Ovary (tissue), 9 donors: ENCODE results near the gene CTDP1. TPM values are rescaled to one million over a fixed set of nuclear protein-coding genes. Genes with fewer than 3 reads are reported as not detected.

Experiments
- DNase-seq, 5 donors: peaks; one replicate each; pipeline ENCODE4 v3.0.0-alpha.2; 2019 to 2020
- H3K27ac ChIP-seq, 2 donors: fragments of 200-600 bp; one replicate each; pipeline versions ENCODE4 v1.5.1 to v1.8.0; 2019 to 2022
- H3K27me3 ChIP-seq: fragments of 200-600 bp; one replicate; pipeline ENCODE4 v1.8.0; 2022
- H3K36me3 ChIP-seq: fragments of 200-600 bp; sonication (generic); one replicate; pipeline ENCODE4 v1.5.1; 2019
- H3K4me1 ChIP-seq: one replicate; pipeline ENCODE4 v1.8.1; 2013; ENCODE audit warnings: mild to moderate bottlenecking, moderate library complexity; ENCODE audit not compliant: insufficient read depth
- H3K4me3 ChIP-seq: fragments of 200-600 bp; sonication (generic); one replicate; pipeline ENCODE4 v1.5.1; 2017
- H3K9me3 ChIP-seq, 2 donors: fragments of 200-600 bp in 1 of 2; sonication (generic) in 1 of 2; one replicate each; pipeline versions ENCODE4 v1.5.1 to v1.8.1; 2013 to 2019; ENCODE audit warnings: mild to moderate bottlenecking in 1 of 2, moderate library complexity in 1 of 2
- CTCF ChIP-seq, 3 donors: fragments of 450-650 bp in 2 of 3; fragments of 200-600 bp in 1 of 3; IDR thresholded peaks; one replicate each; pipeline versions ENCODE4 v1.5.1 to v1.8.0; 2016 to 2022; ENCODE audit warnings: antibody characterized with exemption in 3 of 3, mild to moderate bottlenecking in 1 of 3
- EP300 ChIP-seq: sonication (generic); formaldehyde crosslinking; IDR thresholded peaks from one replicate; pipeline ENCODE4 v1.6.1; 2017; ENCODE audit warnings: antibody characterized with exemption
- POLR2A ChIP-seq: fragments of 450-650 bp; IDR thresholded peaks from one replicate; pipeline ENCODE4 v1.6.1; 2017; ENCODE audit warnings: antibody characterized with exemption, mild to moderate bottlenecking, moderate library complexity
- WGBS, 3 donors: extraction: QIAGEN DNeasy Blood & Tissue Kit in 1 of 3; methylation state at CpG; one replicate each; pipeline versions ENCODE4 v1.1.5 to v1.1.7; 2013 to 2017; 5-methylcytosine and 5-hydroxymethylcytosine counted together
- intact Hi-C, 4 donors: fragments of 100-400 bp; cut with DNase I; formaldehyde crosslinking; loops; one replicate each; pipeline versions ENCODE4 v1.11.0 to v1.15.1; 2022 to 2023
- polyA plus RNA-seq, 2 donors: library from polyadenylated mRNA; stranded (reverse); fragments of 200-250 nt in 1 of 2; fragments of 350-450 nt in 1 of 2; fragmentation: Illumina TruSeq in 1 of 2; extraction: RNeasy Lipid Tissue Mini Kit (QIAGEN cat#74804) in 1 of 2; gene quantifications; one replicate each; pipeline ENCODE4 v1.2.3, GENCODE V29; 2013 to 2014
- total RNA-seq, 7 donors: library from RNA; depleted of rRNA in 2 of 7; stranded (reverse); fragments of >200 nt in 2 of 7; fragmentation: NEBNext Ultra II Directional in 3 of 7; extraction: Animal tissue kit (Norgen Biotek cat#: 25700) in 3 of 7; gene quantifications; one replicate each; pipeline versions ENCODE4 v1.1.0 to v1.2.4, GENCODE V29; 2016 to 2023
- donor health status: DM: no; HTN: no; CAD: no; lungs with moderate emphysema.
- donor health status: DM: no; HTN: no; CAD: no.
- donor health status: Bipolar disorder and iron deficiency.
- donor health status: DM: yes; HTN: yes; CAD: no.
- donor health status: DM: no; HTN: no; CAD: no.
- donor health status: DM: yes; HTN: yes; CAD: no.

Gene CTDP1
- total and polyA plus RNA-seq, 9 donors, result 2.5 to 15.2 (median 11.2) TPM

- no peaks in the 10 kb centered on the region for H3K27me3 ChIP-seq
- no peak for TF ChIP-seq CTCF (IDR thresholded peaks at IDR 0.05)
- TF ChIP-seq EP300, result no peak
- no peak for TF ChIP-seq POLR2A
- no peak overlapping the region for H3K4me3 ChIP-seq
- intact Hi-C loops, result no loop called here
- WGBS, 3 donors, result 0 to 2% (median 1%) methylated on average over 14 of the region's 14 CpGs
- H3K27ac ChIP-seq, result no peak overlapping the region
- DNase-seq, result no peak
- H3K9me3 ChIP-seq, result no peaks in the 10 kb centered on the region
- H3K36me3 ChIP-seq, result no peaks in the 10 kb centered on the region
- H3K4me1 ChIP-seq, result no peaks in the 10 kb centered on the region
Observed at GRCh38 chr18:79798999-79799370, 119.4 kb downstream of the CTDP1 start.

- no peak for DNase-seq
- intact Hi-C loops, result no loop called here
- H3K27ac ChIP-seq, result no peak overlapping the region
- no peak overlapping the region for H3K4me3 ChIP-seq
- TF ChIP-seq CTCF (IDR thresholded peaks at IDR 0.05), result no peak
- TF ChIP-seq POLR2A, result no peak
- no peak for TF ChIP-seq EP300
- H3K36me3 ChIP-seq, result no peaks in the 10 kb centered on the region
- H3K4me1 ChIP-seq, result no peaks in the 10 kb centered on the region
- WGBS, 3 donors, result 42 to 62% (median 44%) methylated on average over 30 of the region's 30 CpGs
- no peaks in the 10 kb centered on the region for H3K9me3 ChIP-seq
- no peaks in the 10 kb centered on the region for H3K27me3 ChIP-seq
Observed at GRCh38 chr18:79799619-79800370, 120.2 kb downstream of the CTDP1 start.

GRCh38 chr18:79800371-79801180 is 121.0 kb downstream of the CTDP1 start:
- intact Hi-C loops, result no loop called here
- no peaks in the 10 kb centered on the region for H3K27me3 ChIP-seq
- WGBS, 3 donors, result 77 to 84% (median 81%) methylated on average over 34 to 39 of the region's 39 CpGs
- no peaks in the 10 kb centered on the region for H3K9me3 ChIP-seq
- no peak for TF ChIP-seq POLR2A
- no peak for TF ChIP-seq CTCF (IDR thresholded peaks at IDR 0.05)
- TF ChIP-seq EP300, result no peak
- DNase-seq, result no peak
- no peak overlapping the region for H3K4me3 ChIP-seq
- H3K27ac ChIP-seq, result no peak overlapping the region
- H3K36me3 ChIP-seq, result no peaks in the 10 kb centered on the region
- H3K4me1 ChIP-seq, result no peaks in the 10 kb centered on the region

GRCh38 chr18:79801217-79801616 is 121.6 kb downstream of the CTDP1 start:
- no peaks in the 10 kb centered on the region for H3K36me3 ChIP-seq
- no peaks in the 10 kb centered on the region for H3K27me3 ChIP-seq
- no peaks in the 10 kb centered on the region for H3K9me3 ChIP-seq
- 89 to 93% (median 91%) methylated on average over 13 of the region's 13 CpGs for WGBS, 3 donors
- TF ChIP-seq CTCF (IDR thresholded peaks at IDR 0.05), result no peak
- no peak for TF ChIP-seq POLR2A
- no peak for TF ChIP-seq EP300
- no peak overlapping the region for H3K4me3 ChIP-seq
- H3K27ac ChIP-seq, result no peak overlapping the region
- no peaks in the 10 kb centered on the region for H3K4me1 ChIP-seq
- intact Hi-C loops, result no loop called here
- DNase-seq, result no peak
